AG04449 (cell line): ENCODE results near the gene KCNJ6.
"Not testable (repeated sequence)": the region's sequence is repeated elsewhere in the genome, so short reads cannot be mapped to it uniquely, and the experiment has no call there.

Experiments
- CTCF ChIA-PET: fragments of 350-600 bp; formaldehyde crosslinking; extraction: SDS; loops from one replicate; lab custom pipeline; 2021; ENCODE audit warnings: antibody characterized with exemption; lab: Yijun Ruan, JAX
- POLR2A ChIA-PET: fragments of 400-600, 350-600 bp; formaldehyde crosslinking; extraction: SDS; loops from one replicate; lab custom pipeline; 2020; ENCODE audit warnings: antibody characterized with exemption, inconsistent platforms; lab: Yijun Ruan, JAX
- DNase-seq: peaks from one replicate; pipeline ENCODE4 v3.0.0-alpha.2; 2010; ENCODE audit warnings: low read depth, low spot score
- H3K4me3 ChIP-seq: 2 replicates; pipeline ENCODE4 v1.5.1; 2011; ENCODE audit warnings: low read depth, mild to moderate bottlenecking, control low read depth, low read length
- TF ChIP-seq, protein P1 (sequence below): IDR thresholded peaks from one replicate; pipeline ENCODE4 v1.5.1; 2011; ENCODE audit warnings: mild to moderate bottlenecking, moderate library complexity, low read length, control low read depth, inconsistent platforms; ENCODE audit not compliant: insufficient read depth; ENCODE audit errors: missing control alignments

Gene KCNJ6

GRCh38 chr21:37668462-37669239, 247.6 kb downstream of the KCNJ6 start:
- TF ChIP-seq, protein P1, sequence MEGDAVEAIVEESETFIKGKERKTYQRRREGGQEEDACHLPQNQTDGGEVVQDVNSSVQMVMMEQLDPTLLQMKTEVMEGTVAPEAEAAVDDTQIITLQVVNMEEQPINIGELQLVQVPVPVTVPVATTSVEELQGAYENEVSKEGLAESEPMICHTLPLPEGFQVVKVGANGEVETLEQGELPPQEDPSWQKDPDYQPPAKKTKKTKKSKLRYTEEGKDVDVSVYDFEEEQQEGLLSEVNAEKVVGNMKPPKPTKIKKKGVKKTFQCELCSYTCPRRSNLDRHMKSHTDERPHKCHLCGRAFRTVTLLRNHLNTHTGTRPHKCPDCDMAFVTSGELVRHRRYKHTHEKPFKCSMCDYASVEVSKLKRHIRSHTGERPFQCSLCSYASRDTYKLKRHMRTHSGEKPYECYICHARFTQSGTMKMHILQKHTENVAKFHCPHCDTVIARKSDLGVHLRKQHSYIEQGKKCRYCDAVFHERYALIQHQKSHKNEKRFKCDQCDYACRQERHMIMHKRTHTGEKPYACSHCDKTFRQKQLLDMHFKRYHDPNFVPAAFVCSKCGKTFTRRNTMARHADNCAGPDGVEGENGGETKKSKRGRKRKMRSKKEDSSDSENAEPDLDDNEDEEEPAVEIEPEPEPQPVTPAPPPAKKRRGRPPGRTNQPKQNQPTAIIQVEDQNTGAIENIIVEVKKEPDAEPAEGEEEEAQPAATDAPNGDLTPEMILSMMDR, result no peak
- DNase-seq, result no peak
- ChIA-PET POLR2A (no interaction called here), CTCF (interaction anchor here (1.4 kb wide), 1 partner anchor 19 kb away, joined by 3 read pairs; no protein-coding TSS in a partner anchor)
- H3K4me3 ChIP-seq, result no peak overlapping the region

DNA sequence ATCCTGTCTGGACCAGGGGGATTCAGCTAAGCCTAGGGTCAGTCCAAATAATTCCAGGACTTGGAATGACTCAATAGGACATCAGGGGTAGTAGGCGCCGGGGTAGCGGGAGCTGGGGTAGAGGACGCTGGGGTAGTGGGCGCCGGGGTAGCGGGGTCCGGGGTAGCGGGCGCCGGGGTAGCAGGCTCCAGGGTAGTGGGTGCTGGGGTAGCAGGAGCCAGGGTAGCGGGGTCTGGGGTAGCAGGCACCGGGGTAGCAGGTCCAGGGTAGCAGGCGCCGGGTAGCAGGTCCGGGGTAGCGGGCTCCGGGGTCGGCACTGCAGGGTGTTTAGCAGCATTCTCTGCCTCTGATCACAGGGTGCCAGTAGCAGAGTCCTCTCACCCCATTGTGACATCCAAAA, 248.9 kb downstream of the KCNJ6 start:
- CTCF ChIA-PET, result no interaction called here

GRCh38 chr21:37665230-37666024, 250.8 kb downstream of the KCNJ6 start:
- POLR2A ChIA-PET, result no interaction called here
- no peak overlapping the region for H3K4me3 ChIP-seq
- TF ChIP-seq, protein P1, result no peak
- DNase-seq, result no peak
- CTCF ChIA-PET, result interaction anchor here (1.9 kb wide), 1 partner anchor 9 kb away, joined by 17 read pairs; no protein-coding TSS in a partner anchor

More for the DNA sequence above, 248.9 kb downstream of the KCNJ6 start:
- POLR2A ChIA-PET, result no interaction called here
- no peak for DNase-seq
- no peak overlapping the region for H3K4me3 ChIP-seq
- TF ChIP-seq, protein P1, result no peak

DNA sequence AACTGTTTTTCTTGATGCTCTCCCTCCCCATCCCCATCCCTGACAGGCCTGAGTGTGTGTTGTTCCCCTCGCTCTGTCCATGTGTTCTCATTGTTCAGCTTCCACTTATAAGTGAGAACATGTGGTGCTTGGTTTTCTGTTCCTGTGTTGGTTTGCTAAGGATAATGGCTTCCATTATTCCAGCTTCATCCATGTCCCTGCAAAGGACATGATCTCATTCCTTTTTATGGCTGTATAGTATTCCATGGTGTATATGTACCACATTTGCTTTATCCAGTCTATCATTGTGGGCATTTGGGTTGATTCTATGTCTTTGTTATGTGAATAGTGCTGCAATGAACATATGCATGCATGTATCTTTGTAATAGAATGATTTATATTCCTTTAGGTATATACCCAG, 254.0 kb downstream of the KCNJ6 start:
- CTCF ChIA-PET, result interaction anchor here (6.5 kb wide), 1 partner anchor 12 kb away, joined by 52 read pairs; no protein-coding TSS in a partner anchor
- DNase-seq, H3K4me3 ChIP-seq, POLR2A ChIA-PET: not testable (repeated sequence)

DNA sequence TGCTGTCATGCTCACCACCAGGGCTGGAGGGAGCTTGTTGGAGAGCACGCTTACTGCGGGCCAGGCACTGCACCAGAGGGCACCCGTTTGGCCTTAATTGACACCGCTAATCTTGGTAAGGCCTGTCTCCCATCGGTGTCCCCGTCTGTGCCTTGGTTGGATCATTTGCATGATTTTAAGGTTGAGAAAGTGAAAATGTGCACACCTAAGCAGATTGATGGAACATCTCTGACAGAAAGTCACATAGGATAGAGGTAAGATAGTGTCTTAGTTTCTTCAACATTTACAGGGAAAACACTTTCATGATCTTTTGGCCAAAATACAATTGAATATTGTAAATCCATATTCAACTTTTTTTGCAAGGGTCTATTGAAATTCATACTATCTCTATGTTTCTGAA, 255.5 kb downstream of the KCNJ6 start:
- CTCF ChIA-PET, result interaction anchor here (6.5 kb wide), 1 partner anchor 14 kb away, joined by 52 read pairs; no protein-coding TSS in a partner anchor
- POLR2A ChIA-PET, result no interaction called here
- DNase-seq, result no peak
- no peak overlapping the region for H3K4me3 ChIP-seq
- TF ChIP-seq, protein P1, result no peak

GRCh38 chr21:37659874-37660273, 256.4 kb downstream of the KCNJ6 start:
- DNase-seq, result no peak

More at GRCh38 chr21:37659874-37660273, 256.4 kb downstream of the KCNJ6 start:
- no peak overlapping the region for H3K4me3 ChIP-seq
- ChIA-PET CTCF (interaction anchor here (6.5 kb wide), 1 partner anchor 14 kb away, joined by 52 read pairs; no protein-coding TSS in a partner anchor), POLR2A (no interaction called here)
- TF ChIP-seq, protein P1, result no peak
